ENCODE measurements around the gene RAB17.

The RAB17 gene

GRCh38 chr2:237525559-237526157 is 64.9 kb downstream of the RAB17 start:
- TF ChIP-seq EZH2 (IDR thresholded peaks at IDR 0.05; ENCODE audit: borderline replicate concordance, low read depth, low read length, severe bottlenecking) = no peak
- TF ChIP-seq, protein P1, sequence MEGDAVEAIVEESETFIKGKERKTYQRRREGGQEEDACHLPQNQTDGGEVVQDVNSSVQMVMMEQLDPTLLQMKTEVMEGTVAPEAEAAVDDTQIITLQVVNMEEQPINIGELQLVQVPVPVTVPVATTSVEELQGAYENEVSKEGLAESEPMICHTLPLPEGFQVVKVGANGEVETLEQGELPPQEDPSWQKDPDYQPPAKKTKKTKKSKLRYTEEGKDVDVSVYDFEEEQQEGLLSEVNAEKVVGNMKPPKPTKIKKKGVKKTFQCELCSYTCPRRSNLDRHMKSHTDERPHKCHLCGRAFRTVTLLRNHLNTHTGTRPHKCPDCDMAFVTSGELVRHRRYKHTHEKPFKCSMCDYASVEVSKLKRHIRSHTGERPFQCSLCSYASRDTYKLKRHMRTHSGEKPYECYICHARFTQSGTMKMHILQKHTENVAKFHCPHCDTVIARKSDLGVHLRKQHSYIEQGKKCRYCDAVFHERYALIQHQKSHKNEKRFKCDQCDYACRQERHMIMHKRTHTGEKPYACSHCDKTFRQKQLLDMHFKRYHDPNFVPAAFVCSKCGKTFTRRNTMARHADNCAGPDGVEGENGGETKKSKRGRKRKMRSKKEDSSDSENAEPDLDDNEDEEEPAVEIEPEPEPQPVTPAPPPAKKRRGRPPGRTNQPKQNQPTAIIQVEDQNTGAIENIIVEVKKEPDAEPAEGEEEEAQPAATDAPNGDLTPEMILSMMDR (IDR thresholded peaks at IDR 0.05; ENCODE audit: borderline replicate concordance, extremely low read depth, low read length, poor library complexity, severe bottlenecking) = no peak
- no peak overlapping the region for H3K9ac ChIP-seq (ENCODE audit: low read depth, low read length)
- no peaks in the 10 kb centered on the region for H4K20me1 ChIP-seq (ENCODE audit: insufficient read depth, low read length)
- H3K9me3 ChIP-seq (ENCODE audit: insufficient read depth, low read length, severe bottlenecking) = no peaks in the 10 kb centered on the region
- H3K79me2 ChIP-seq (ENCODE audit: insufficient read depth, low read length) = no peaks in the 10 kb centered on the region
- H3K36me3 ChIP-seq (ENCODE audit: insufficient read depth, low read length) = no peaks in the 10 kb centered on the region
- no peak for DNase-seq
- H3K27ac ChIP-seq (ENCODE audit: low read length) = no peak overlapping the region
- no peaks in the 10 kb centered on the region for H3K4me1 ChIP-seq (ENCODE audit: insufficient read depth, low read length)
- no peak for ATAC-seq (ENCODE audit: insufficient read depth, low read depth)
- H3K4me3 ChIP-seq (ENCODE audit: low read depth in 1 of 2, low read length in 2 of 2) = no peak overlapping the region
- H2AFZ ChIP-seq (ENCODE audit: low read depth, low read length) = no peak overlapping the region
- H3K4me2 ChIP-seq (ENCODE audit: insufficient read depth, low read length) = no peak overlapping the region
- no peaks in the 10 kb centered on the region for H3K27me3 ChIP-seq (ENCODE audit: insufficient read depth, low read length, poor library complexity)

DNA sequence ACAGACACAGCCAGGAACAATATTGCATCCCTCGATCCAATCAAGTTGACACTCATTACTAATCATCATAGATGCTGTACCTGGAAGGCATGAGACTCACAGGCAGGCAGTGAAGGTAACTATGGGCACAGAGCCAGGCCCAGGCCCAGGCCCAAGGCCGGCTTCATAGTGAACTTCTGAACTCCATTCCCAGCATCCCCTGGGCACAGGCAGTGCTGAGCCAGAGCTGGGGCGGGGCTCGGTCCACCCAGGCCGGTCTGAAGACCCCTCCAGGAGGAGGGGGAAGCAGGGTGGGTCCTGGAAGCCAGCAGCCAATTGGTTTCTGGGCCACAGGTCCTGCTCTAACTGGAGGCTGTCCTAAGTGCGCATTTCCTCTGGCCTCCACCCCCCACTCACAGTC is 65.9 kb downstream of the RAB17 start:
- DNase-seq (no peak), ATAC-seq (ENCODE audit: insufficient read depth, low read depth) (no peak)
- Histone ChIP-seq H3K4me1 (ENCODE audit: insufficient read depth, low read length) (no peaks in the 10 kb centered on the region), H3K4me3 (ENCODE audit: low read depth in 1 of 2, low read length in 2 of 2) (no peak overlapping the region), H3K27me3 (ENCODE audit: insufficient read depth, low read length, poor library complexity) (no peaks in the 10 kb centered on the region), H2AFZ (ENCODE audit: low read depth, low read length) (no peak overlapping the region), H3K36me3 (ENCODE audit: insufficient read depth, low read length) (no peaks in the 10 kb centered on the region), H4K20me1 (ENCODE audit: insufficient read depth, low read length) (no peaks in the 10 kb centered on the region), H3K9ac (ENCODE audit: low read depth, low read length) (no peak overlapping the region), H3K4me2 (ENCODE audit: insufficient read depth, low read length) (no peak overlapping the region), H3K27ac (ENCODE audit: low read length) (no peak overlapping the region), H3K79me2 (ENCODE audit: insufficient read depth, low read length) (no peaks in the 10 kb centered on the region), H3K9me3 (ENCODE audit: insufficient read depth, low read length, severe bottlenecking) (no peaks in the 10 kb centered on the region)
- TF ChIP-seq EZH2 (IDR thresholded peaks at IDR 0.05; ENCODE audit: borderline replicate concordance, low read depth, low read length, severe bottlenecking) = no peak

All from DND-41 (cell line).